Uterus (tissue), 4 donors: Measurements from ENCODE around the gene THPO. TPM values are rescaled to one million over a fixed set of nuclear protein-coding genes. Genes with fewer than 3 reads are reported as not detected.

Source experiments
- DNase-seq, 2 donors: peaks; one replicate each; pipeline ENCODE4 v3.0.0-alpha.2; 2019 to 2020
- H3K27ac ChIP-seq, 2 donors: fragments of 200-600 bp; sonication (generic); 1 replicate in 1 of 2; 2 replicates in 1 of 2; pipeline ENCODE4 v1.5.1; 2016 to 2018
- H3K27me3 ChIP-seq, 2 donors: fragments of 200-600 bp; sonication (generic); one replicate each; pipeline ENCODE4 v1.5.1; 2018 to 2019; ENCODE audit warnings: control low read depth in 1 of 2
- H3K36me3 ChIP-seq, 2 donors: fragments of 200-600 bp; sonication (generic); one replicate each; pipeline ENCODE4 v1.5.1; 2019; ENCODE audit warnings: control low read depth in 1 of 2
- H3K4me1 ChIP-seq, 2 donors: fragments of 200-600 bp; sonication (generic); one replicate each; pipeline ENCODE4 v1.5.1; 2018 to 2019; ENCODE audit warnings: control low read depth in 1 of 2
- H3K4me3 ChIP-seq, 2 donors: fragments of 200-600 bp; sonication (generic); 1 replicate in 1 of 2; 2 replicates in 1 of 2; pipeline ENCODE4 v1.5.1; 2018 to 2019; ENCODE audit warnings: mild to moderate bottlenecking in 1 of 2
- H3K9me3 ChIP-seq, 2 donors: fragments of 200-600 bp; sonication (generic); one replicate each; pipeline ENCODE4 v1.5.1; 2019; ENCODE audit warnings: control low read depth in 1 of 2
- POLR2A ChIP-seq, 2 donors: fragments of 450-650 bp; IDR thresholded peaks; one replicate each; pipeline ENCODE4 v1.6.1; 2016; ENCODE audit warnings: antibody characterized with exemption in 2 of 2, mild to moderate bottlenecking in 1 of 2, moderate library complexity in 1 of 2
- intact Hi-C: fragments of 100-400 bp; cut with DNase I; formaldehyde crosslinking; loops from one replicate; pipeline ENCODE4 v1.15.1; 2023; ENCODE audit warnings: low total_unique reads
- total RNA-seq, 4 donors: library from RNA; depleted of rRNA in 3 of 4; stranded (reverse); fragments of >200 nt in 3 of 4; gene quantifications; one replicate each; pipeline versions ENCODE4 v1.1.0 to v1.2.4, GENCODE V29; 2014 to 2023
- TF ChIP-seq, protein P1 (sequence below), 4 experiments: fragments of 200-600 bp in 2 of 4; fragments of 450-650 bp in 2 of 4; sonication (generic) in 2 of 4; IDR thresholded peaks; one replicate each; pipeline ENCODE4 v1.5.1; 2016 to 2019; ENCODE audit warnings: antibody characterized with exemption in 4 of 4, mild to moderate bottlenecking in 2 of 4, moderate library complexity in 1 of 4
- donor health status: DM: yes; HTN: yes; CAD: no.

THPO gene
- total RNA-seq, 4 donors from 2014 or later: 0.29 to 4.7 (median 0.46) TPM

- intact Hi-C loops: no loop called here
- TF ChIP-seq POLR2A (IDR thresholded peaks at IDR 0.05): peak; percentile 89 to 96
- TF ChIP-seq, protein P1, sequence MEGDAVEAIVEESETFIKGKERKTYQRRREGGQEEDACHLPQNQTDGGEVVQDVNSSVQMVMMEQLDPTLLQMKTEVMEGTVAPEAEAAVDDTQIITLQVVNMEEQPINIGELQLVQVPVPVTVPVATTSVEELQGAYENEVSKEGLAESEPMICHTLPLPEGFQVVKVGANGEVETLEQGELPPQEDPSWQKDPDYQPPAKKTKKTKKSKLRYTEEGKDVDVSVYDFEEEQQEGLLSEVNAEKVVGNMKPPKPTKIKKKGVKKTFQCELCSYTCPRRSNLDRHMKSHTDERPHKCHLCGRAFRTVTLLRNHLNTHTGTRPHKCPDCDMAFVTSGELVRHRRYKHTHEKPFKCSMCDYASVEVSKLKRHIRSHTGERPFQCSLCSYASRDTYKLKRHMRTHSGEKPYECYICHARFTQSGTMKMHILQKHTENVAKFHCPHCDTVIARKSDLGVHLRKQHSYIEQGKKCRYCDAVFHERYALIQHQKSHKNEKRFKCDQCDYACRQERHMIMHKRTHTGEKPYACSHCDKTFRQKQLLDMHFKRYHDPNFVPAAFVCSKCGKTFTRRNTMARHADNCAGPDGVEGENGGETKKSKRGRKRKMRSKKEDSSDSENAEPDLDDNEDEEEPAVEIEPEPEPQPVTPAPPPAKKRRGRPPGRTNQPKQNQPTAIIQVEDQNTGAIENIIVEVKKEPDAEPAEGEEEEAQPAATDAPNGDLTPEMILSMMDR (IDR thresholded peaks at IDR 0.05): no peak
- Histone ChIP-seq H3K27me3 (no peaks in the 10 kb centered on the region), H3K4me3 (peak overlapping the region; percentile 69 to 95), H3K9me3 (no peaks in the 10 kb centered on the region), H3K27ac (peak overlapping the region; percentile 96 to 100), H3K36me3 (no peaks in the 10 kb centered on the region), H3K4me1 (peaks cover 6 to 10% of the 10 kb centered on the region in 2 donors)
- peak; percentile 84 to 90 for DNase-seq
These were observed 42.1 kb downstream of the THPO start for GRCh38 chr3:184335661-184336546.

DNA sequence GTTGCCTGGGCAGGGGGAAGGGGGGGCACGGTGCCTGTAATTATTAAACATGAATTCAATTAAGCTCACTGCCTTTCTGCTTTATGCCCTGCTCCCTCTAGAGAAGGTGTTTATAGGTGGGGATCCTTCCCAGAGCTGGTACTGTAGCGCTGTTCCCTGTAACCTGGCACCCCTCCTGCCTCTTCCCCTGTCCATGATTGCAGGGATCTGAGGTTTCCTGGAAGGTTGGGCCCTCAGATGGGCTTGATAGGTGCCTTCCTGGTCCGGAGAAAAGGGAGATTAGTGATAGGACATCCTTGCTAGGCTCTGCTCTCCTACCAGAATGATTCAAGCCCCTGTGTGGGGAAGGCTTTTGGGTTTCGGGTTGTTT is 42.7 kb downstream of the THPO start:
- DNase-seq: no peak
- intact Hi-C loops: no loop called here
- no peaks in the 10 kb centered on the region for H3K36me3 ChIP-seq

DNA sequence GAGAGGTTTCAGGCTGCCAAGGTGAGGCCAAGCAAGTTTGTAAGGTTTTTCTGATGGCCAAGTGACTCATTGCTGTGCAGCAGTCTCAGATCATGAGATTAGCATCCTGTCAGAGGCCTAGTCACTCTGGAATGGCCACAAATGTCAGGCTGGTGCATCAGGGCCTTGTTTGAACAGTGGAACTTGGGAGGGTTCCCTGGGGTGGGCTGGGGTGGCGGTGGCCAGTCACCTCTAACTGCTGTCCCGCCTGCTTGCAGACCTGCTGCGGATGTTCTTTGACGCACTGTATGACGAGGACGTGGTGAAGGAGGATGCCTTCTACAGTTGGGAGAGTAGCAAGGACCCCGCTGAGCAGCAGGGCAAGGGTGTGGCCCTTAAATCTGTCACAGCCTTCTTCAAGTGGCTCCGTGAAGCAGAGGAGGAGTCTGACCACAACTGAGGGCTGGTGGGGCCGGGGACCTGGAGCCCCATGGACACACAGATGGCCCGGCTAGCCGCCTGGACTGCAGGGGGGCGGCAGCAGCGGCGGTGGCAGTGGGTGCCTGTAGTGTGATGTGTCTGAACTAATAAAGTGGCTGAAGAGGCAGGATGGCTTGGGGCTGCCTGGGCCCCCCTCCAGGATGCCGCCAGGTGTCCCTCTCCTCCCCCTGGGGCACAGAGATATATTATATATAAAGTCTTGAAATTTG is 43.4 kb downstream of the THPO start:
- H3K27ac ChIP-seq: peak overlapping the region; percentile 96 to 100
- intact Hi-C loops: no loop called here
- no peaks in the 10 kb centered on the region for H3K36me3 ChIP-seq
- no peak for DNase-seq
- H3K4me3 ChIP-seq: no peak overlapping the region
- H3K4me1 ChIP-seq: peaks cover 6 to 10% of the 10 kb centered on the region in 2 donors
- no peak for TF ChIP-seq POLR2A (IDR thresholded peaks at IDR 0.05)
- TF ChIP-seq, protein P1 (IDR thresholded peaks at IDR 0.05): no peak
- no peaks in the 10 kb centered on the region for H3K9me3 ChIP-seq
- no peaks in the 10 kb centered on the region for H3K27me3 ChIP-seq

More for the DNA sequence above, 42.7 kb downstream of the THPO start:
- no peaks in the 10 kb centered on the region for H3K27me3 ChIP-seq
- peaks cover 6 to 10% of the 10 kb centered on the region in 2 donors for H3K4me1 ChIP-seq
- TF ChIP-seq POLR2A (IDR thresholded peaks at IDR 0.05): no peak
- TF ChIP-seq, protein P1 (IDR thresholded peaks at IDR 0.05): no peak
- peak overlapping the region; percentile 96 to 100 for H3K27ac ChIP-seq
- peak overlapping the region in 1 of 2 donors; percentile 95 for H3K4me3 ChIP-seq
- H3K9me3 ChIP-seq: no peaks in the 10 kb centered on the region

DNA sequence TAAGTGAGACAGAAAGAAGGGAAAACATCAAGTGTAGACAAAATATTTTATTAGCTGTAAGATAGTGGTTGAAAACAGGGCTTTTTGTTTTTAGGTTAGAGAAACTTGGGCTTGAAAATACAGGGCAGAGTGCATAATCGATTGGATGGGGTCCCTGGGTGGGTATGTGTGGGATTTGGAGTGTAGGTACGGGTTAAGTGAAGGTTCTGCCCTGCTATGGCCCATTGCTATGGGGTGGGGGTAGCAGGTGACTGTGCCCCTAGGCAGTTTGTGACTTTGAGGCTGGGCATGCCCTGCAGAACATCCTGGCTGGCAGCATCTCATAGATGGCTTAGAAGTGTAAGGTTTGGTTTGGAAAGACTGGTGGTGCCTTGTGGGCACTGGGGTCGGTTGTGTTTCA is 44.3 kb downstream of the THPO start:
- intact Hi-C loops: no loop called here
- no peaks in the 10 kb centered on the region for H3K36me3 ChIP-seq
- H3K4me1 ChIP-seq: peaks cover 6% of the 10 kb centered on the region in 2 donors
- H3K27ac ChIP-seq: no peak overlapping the region
- no peak for DNase-seq
- no peaks in the 10 kb centered on the region for H3K27me3 ChIP-seq
- H3K4me3 ChIP-seq: no peak overlapping the region
- TF ChIP-seq, protein P1 (IDR thresholded peaks at IDR 0.05): no peak
- no peak for TF ChIP-seq POLR2A (IDR thresholded peaks at IDR 0.05)
- H3K9me3 ChIP-seq: no peaks in the 10 kb centered on the region

DNA sequence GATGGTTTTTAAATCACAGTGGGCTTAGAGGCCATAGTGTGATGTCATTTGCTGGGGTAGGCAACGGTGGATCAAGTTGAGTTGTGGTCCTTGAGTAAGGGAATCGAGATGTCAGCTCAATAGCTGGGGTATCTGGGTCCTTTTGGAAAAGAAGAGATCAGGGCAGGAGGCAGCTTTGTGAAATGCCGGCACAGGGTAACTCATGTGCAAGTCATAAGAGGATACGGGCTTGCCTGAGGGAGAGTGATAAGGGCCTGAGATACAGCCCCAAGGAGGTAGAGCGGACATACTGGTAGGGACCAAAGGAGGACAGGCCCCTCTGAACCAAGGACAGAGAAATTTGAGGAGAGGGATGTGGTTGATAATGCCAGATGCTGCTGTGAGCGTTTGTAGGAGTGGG is 44.8 kb downstream of the THPO start:
- H3K9me3 ChIP-seq: no peaks in the 10 kb centered on the region
- TF ChIP-seq POLR2A (IDR thresholded peaks at IDR 0.05): no peak
- TF ChIP-seq, protein P1 (IDR thresholded peaks at IDR 0.05): no peak
- H3K27ac ChIP-seq: peak overlapping the region in 1 of 2 donors; percentile 51
- intact Hi-C loops: no loop called here
- no peaks in the 10 kb centered on the region for H3K36me3 ChIP-seq
- H3K4me1 ChIP-seq: peaks cover 3 to 6% of the 10 kb centered on the region in 2 donors
- H3K27me3 ChIP-seq: no peaks in the 10 kb centered on the region
- no peak overlapping the region for H3K4me3 ChIP-seq
- no peak for DNase-seq
